ENCODE results near the gene WDFY2.
A peak's percentile ranks its signal among the peaks of the same experiment; 100 is the strongest.

Gene WDFY2

GRCh38 chr13:51780099-51780498, 195.8 kb downstream of the WDFY2 start:
- H3K36me3 Mint-ChIP-seq = peaks cover 6% of the 10 kb centered on the region
- no peak overlapping the region for H3K4me3 Mint-ChIP-seq
- no peaks in the 10 kb centered on the region for H3K4me1 Mint-ChIP-seq
- no peaks in the 10 kb centered on the region for H3K9me3 Mint-ChIP-seq
- H3K27me3 Mint-ChIP-seq = no peaks in the 10 kb centered on the region
- no peak overlapping the region for H3K27ac Mint-ChIP-seq

- peaks cover 6% of the 10 kb centered on the region for H3K36me3 Mint-ChIP-seq
- H3K27ac Mint-ChIP-seq = peak overlapping the region; percentile 81
- H3K27me3 Mint-ChIP-seq = no peaks in the 10 kb centered on the region
- H3K9me3 Mint-ChIP-seq = no peaks in the 10 kb centered on the region
- H3K4me3 Mint-ChIP-seq = no peak overlapping the region
- H3K4me1 Mint-ChIP-seq = no peaks in the 10 kb centered on the region
Observed at GRCh38 chr13:51781246-51782022, 197.2 kb downstream of the WDFY2 start.

GRCh38 chr13:51782026-51782710, 197.9 kb downstream of the WDFY2 start:
- Mint-ChIP-seq H3K27ac (peak overlapping the region; percentile 81), H3K9me3 (no peaks in the 10 kb centered on the region), H3K36me3 (peaks cover 6% of the 10 kb centered on the region), H3K4me3 (no peak overlapping the region), H3K4me1 (peaks cover 7% of the 10 kb centered on the region), H3K27me3 (no peaks in the 10 kb centered on the region)

GRCh38 chr13:51783428-51784094, 199.3 kb downstream of the WDFY2 start:
- no peaks in the 10 kb centered on the region for H3K27me3 Mint-ChIP-seq
- no peaks in the 10 kb centered on the region for H3K9me3 Mint-ChIP-seq
- H3K4me1 Mint-ChIP-seq = peaks cover 10% of the 10 kb centered on the region
- no peak overlapping the region for H3K4me3 Mint-ChIP-seq
- peaks cover 6% of the 10 kb centered on the region for H3K36me3 Mint-ChIP-seq
- no peak overlapping the region for H3K27ac Mint-ChIP-seq

- H3K36me3 Mint-ChIP-seq = peaks cover 8% of the 10 kb centered on the region
- peaks cover 10% of the 10 kb centered on the region for H3K4me1 Mint-ChIP-seq
- no peaks in the 10 kb centered on the region for H3K9me3 Mint-ChIP-seq
- H3K27me3 Mint-ChIP-seq = no peaks in the 10 kb centered on the region
- no peak overlapping the region for H3K4me3 Mint-ChIP-seq
- H3K27ac Mint-ChIP-seq = no peak overlapping the region
Observed at GRCh38 chr13:51784097-51784496, 199.8 kb downstream of the WDFY2 start.

GRCh38 chr13:51785712-51786424, 201.6 kb downstream of the WDFY2 start:
- Mint-ChIP-seq H3K27ac (no peak overlapping the region), H3K9me3 (no peaks in the 10 kb centered on the region), H3K4me3 (no peak overlapping the region), H3K36me3 (peaks cover 15% of the 10 kb centered on the region), H3K4me1 (peaks cover 10% of the 10 kb centered on the region), H3K27me3 (no peaks in the 10 kb centered on the region)

- Mint-ChIP-seq H3K27ac (no peak overlapping the region), H3K4me3 (no peak overlapping the region), H3K27me3 (no peaks in the 10 kb centered on the region), H3K36me3 (peaks cover 19% of the 10 kb centered on the region), H3K4me1 (peaks cover 10% of the 10 kb centered on the region), H3K9me3 (no peaks in the 10 kb centered on the region)
Observed at GRCh38 chr13:51786425-51787265, 202.4 kb downstream of the WDFY2 start.

- Mint-ChIP-seq H3K9me3 (no peaks in the 10 kb centered on the region), H3K4me1 (peaks cover 23% of the 10 kb centered on the region), H3K27ac (peak overlapping the region; percentile 97), H3K27me3 (no peaks in the 10 kb centered on the region), H3K36me3 (peaks cover 21% of the 10 kb centered on the region), H3K4me3 (peak overlapping the region; percentile 71)
Observed at GRCh38 chr13:51793570-51794271, 209.5 kb downstream of the WDFY2 start.

GRCh38 chr13:51794964-51795363, 210.7 kb downstream of the WDFY2 start:
- Mint-ChIP-seq H3K4me3 (no peak overlapping the region), H3K27ac (peak overlapping the region; percentile 31), H3K36me3 (peaks cover 14% of the 10 kb centered on the region)

GRCh38 chr13:51795419-51795818, 211.2 kb downstream of the WDFY2 start:
- Mint-ChIP-seq H3K4me1 (peaks cover 23% of the 10 kb centered on the region), H3K27ac (peak overlapping the region; percentile 84), H3K36me3 (peaks cover 12% of the 10 kb centered on the region), H3K4me3 (no peak overlapping the region), H3K9me3 (no peaks in the 10 kb centered on the region), H3K27me3 (no peaks in the 10 kb centered on the region)

More at GRCh38 chr13:51794964-51795363, 210.7 kb downstream of the WDFY2 start:
- peaks cover 23% of the 10 kb centered on the region for H3K4me1 Mint-ChIP-seq
- H3K27me3 Mint-ChIP-seq = no peaks in the 10 kb centered on the region
- no peaks in the 10 kb centered on the region for H3K9me3 Mint-ChIP-seq

GRCh38 chr13:51796546-51796945, 212.3 kb downstream of the WDFY2 start:
- Mint-ChIP-seq H3K9me3 (no peaks in the 10 kb centered on the region), H3K4me1 (peaks cover 26% of the 10 kb centered on the region), H3K36me3 (peaks cover 8% of the 10 kb centered on the region), H3K4me3 (no peak overlapping the region), H3K27ac (no peak overlapping the region), H3K27me3 (no peaks in the 10 kb centered on the region)

- no peaks in the 10 kb centered on the region for H3K27me3 Mint-ChIP-seq
- H3K4me3 Mint-ChIP-seq = no peak overlapping the region
- H3K36me3 Mint-ChIP-seq = peaks cover 4% of the 10 kb centered on the region
- no peak overlapping the region for H3K27ac Mint-ChIP-seq
- no peaks in the 10 kb centered on the region for H3K9me3 Mint-ChIP-seq
- H3K4me1 Mint-ChIP-seq = peaks cover 35% of the 10 kb centered on the region
Observed at GRCh38 chr13:51797664-51798488, 213.6 kb downstream of the WDFY2 start.

- no peaks in the 10 kb centered on the region for H3K9me3 Mint-ChIP-seq
- peaks cover 29% of the 10 kb centered on the region for H3K4me1 Mint-ChIP-seq
- H3K36me3 Mint-ChIP-seq = no peaks in the 10 kb centered on the region
- no peak overlapping the region for H3K27ac Mint-ChIP-seq
- H3K27me3 Mint-ChIP-seq = no peaks in the 10 kb centered on the region
- no peak overlapping the region for H3K4me3 Mint-ChIP-seq
Observed at GRCh38 chr13:51799261-51799660, 215.0 kb downstream of the WDFY2 start.

Data from activated naive CD4-positive, alpha-beta T cell treated with anti-CD3 and anti-CD28 coated beads, Interleukin-2, amount 50 U/mL, for 24 hours (primary cell).